Measurements from ENCODE around the gene ATOSB. TPM values are rescaled to one million over a fixed set of nuclear protein-coding genes. Genes with fewer than 3 reads are reported as not detected.

ATOSB gene
- total RNA-seq, 4 donors from 2014 or later, result 7.8 to 21.0 (median 11.8) TPM

GRCh38 chr9:35060548-35061207 is 55.0 kb downstream of the ATOSB start:
- 91 to 96% methylated on average over 11 of the region's 11 CpGs for WGBS, 2 donors
- Histone ChIP-seq H3K36me3 (peaks cover 98% of the 10 kb centered on the region in 2 donors), H3K27me3 (no peaks in the 10 kb centered on the region), H3K4me1 (no peaks in the 10 kb centered on the region), H3K4me3 (replicated peaks in 1 of 3) (no peak overlapping the region), H3K27ac (no peak overlapping the region), H3K9me3 (no peaks in the 10 kb centered on the region)
- no peak for DNase-seq
- TF ChIP-seq CTCF (IDR thresholded peaks at IDR 0.05) (no peak), POLR2A (IDR thresholded peaks at IDR 0.05) (no peak)
- intact Hi-C loops (cut with DNase I), result no loop called here

GRCh38 chr9:35059438-35059837 is 56.2 kb downstream of the ATOSB start:
- Histone ChIP-seq H3K27ac (no peak overlapping the region), H3K4me1 (no peaks in the 10 kb centered on the region), H3K9me3 (no peaks in the 10 kb centered on the region), H3K36me3 (peaks cover 91 to 96% of the 10 kb centered on the region in 2 donors), H3K27me3 (no peaks in the 10 kb centered on the region), H3K4me3 (replicated peaks in 1 of 3) (no peak overlapping the region)
- no peak for DNase-seq
- intact Hi-C loops (cut with DNase I), result no loop called here
- 94 to 95% methylated on average over 10 of the region's 10 CpGs for WGBS, 2 donors
- TF ChIP-seq CTCF (IDR thresholded peaks at IDR 0.05), result no peak
- no peak for TF ChIP-seq POLR2A (IDR thresholded peaks at IDR 0.05)

- TF ChIP-seq CTCF (IDR thresholded peaks at IDR 0.05) (no peak), POLR2A (IDR thresholded peaks at IDR 0.05) (no peak)
- no peak for DNase-seq
- H3K4me3 ChIP-seq (replicated peaks in 1 of 3), result no peak overlapping the region
- H3K4me1 ChIP-seq, result no peaks in the 10 kb centered on the region
- peaks cover 76 to 78% of the 10 kb centered on the region in 2 donors for H3K36me3 ChIP-seq
- no peak overlapping the region for H3K27ac ChIP-seq
- no peaks in the 10 kb centered on the region for H3K27me3 ChIP-seq
- 95 to 98% methylated on average over 8 of the region's 8 CpGs for WGBS, 2 donors
- intact Hi-C loops (cut with DNase I), result no loop called here
- no peaks in the 10 kb centered on the region for H3K9me3 ChIP-seq
Measured at GRCh38 chr9:35057271-35057620, 58.4 kb downstream of the ATOSB start.

- no peak for DNase-seq
- 93 to 99% methylated on average over 9 of the region's 9 CpGs for WGBS, 2 donors
- Histone ChIP-seq H3K36me3 (peaks cover 73 to 78% of the 10 kb centered on the region in 2 donors), H3K27ac (no peak overlapping the region), H3K4me3 (replicated peaks in 1 of 3) (no peak overlapping the region), H3K9me3 (no peaks in the 10 kb centered on the region), H3K4me1 (no peaks in the 10 kb centered on the region), H3K27me3 (no peaks in the 10 kb centered on the region)
- TF ChIP-seq POLR2A (IDR thresholded peaks at IDR 0.05), result no peak
- no peak for TF ChIP-seq CTCF (IDR thresholded peaks at IDR 0.05)
- intact Hi-C loops (cut with DNase I), result no loop called here
Measured at GRCh38 chr9:35056571-35057270, 58.9 kb downstream of the ATOSB start.

Measured in thyroid gland (tissue), 4 donors.